ENCODE results near the gene SEC16A.

GRCh38 chr9:136438548-136439480, 44.0 kb downstream of the SEC16A start:
- no peak for TF ChIP-seq POLR2A (IDR thresholded peaks at IDR 0.05)
- TF ChIP-seq CTCF (IDR thresholded peaks at IDR 0.05) = no peak

Data from thyroid gland (tissue), 4 donors.